CD4-positive, alpha-beta T cell treated with Interferon alpha-2 for 1 hour (primary cell): ENCODE measurements around the gene PSG2.
"Not testable (repeated sequence)": the region's sequence is repeated elsewhere in the genome, so short reads cannot be mapped to it uniquely, and the experiment has no call there.

ENCODE experiments used
- DNase-seq, 2 donors: peaks; one replicate each; pipeline ENCODE4 v3.0.0-alpha.2; 2020 to 2022

PSG2 gene

DNA sequence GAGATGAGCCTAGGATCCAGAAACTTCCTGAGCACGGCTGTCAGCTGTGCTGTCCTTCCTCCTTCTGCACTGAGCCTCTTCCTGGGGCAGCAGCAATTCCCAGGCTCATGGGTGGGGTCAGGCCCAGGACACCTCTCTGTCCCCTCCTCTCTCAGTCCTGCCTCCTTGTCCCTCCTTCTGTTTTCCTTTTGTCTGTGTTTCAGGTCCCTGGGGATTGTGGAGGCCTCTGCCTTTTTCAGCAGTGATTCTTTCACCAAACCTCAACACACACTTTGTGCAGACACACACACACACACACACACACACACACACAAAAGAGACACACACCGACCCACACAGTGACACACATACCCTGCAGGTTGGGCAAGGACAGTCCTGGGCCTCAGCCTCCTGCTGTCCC, at the start of gene PSG2:
PSG2 (minus strand) TSS at position 101 of the 400 bp plus-strand sequence. CDS start 132 bp downstream, outside the sequence.
- DNase-seq = not testable (repeated sequence)

DNA sequence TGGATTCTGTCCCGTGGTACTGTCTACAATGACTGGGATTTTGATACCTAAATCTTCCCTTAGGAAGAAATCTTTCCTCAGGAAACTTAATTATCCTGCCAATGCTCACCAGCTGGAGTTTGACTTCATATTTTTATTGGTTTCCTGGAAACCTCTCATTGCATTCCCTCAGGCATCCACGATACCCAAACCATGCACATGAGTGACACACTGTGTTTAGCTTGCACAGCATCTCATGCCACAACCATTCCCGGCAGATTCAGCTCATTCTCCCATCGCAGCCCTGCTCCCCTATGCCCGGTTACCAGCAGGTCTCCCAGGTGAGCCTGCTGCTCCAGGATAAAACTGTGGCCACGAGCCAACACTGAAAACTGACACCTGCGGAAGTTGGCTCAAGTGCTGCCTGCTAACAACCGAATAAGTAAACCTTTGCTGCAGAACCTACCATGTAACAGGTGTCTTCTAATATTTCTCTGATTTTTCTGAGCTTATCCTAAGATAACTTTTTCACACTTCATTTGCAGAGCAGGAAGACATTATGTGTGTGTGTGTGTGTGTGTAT, 48.9 kb upstream of the PSG2 start:
- not testable (repeated sequence) for DNase-seq

DNA sequence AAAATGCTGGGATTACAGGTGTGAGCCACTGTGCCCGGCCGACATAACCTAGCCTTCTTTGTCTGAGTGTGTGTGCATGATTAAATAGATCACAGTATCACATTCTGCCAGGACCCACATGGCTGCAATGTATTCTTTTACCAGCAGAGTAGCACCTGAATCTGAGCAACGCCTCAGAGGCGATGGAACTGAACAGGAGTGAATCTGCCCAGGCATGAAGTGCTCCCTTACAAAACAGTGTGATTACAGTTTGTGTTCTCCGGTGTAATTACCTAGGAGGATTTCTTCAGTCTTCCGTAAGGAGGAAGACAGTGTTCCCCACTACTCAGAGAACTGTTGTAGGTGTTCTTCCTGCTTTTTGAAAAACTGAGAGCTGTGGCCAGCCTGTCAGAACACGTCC, 46.7 kb upstream of the PSG2 start:
- DNase-seq = not testable (repeated sequence)

DNA sequence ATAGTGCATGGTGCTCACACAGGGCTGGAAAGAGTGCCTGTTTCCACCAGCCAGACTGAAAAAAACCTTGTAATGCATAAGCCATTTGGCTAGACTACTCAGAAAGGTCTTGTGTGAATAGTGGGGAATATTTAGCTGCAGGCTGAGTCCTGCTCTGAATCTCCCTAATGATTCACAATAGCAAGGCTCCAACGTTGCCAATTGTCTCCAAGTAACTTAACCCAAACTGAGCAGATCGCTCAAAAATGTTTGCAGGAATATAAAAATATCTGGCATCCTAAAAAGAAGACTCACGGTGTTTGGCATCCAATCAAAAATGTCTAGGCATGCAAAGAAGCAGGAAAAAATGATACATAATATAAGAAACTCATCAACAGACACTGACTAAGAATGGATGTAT, 44.8 kb upstream of the PSG2 start:
- DNase-seq = not testable (repeated sequence)

DNA sequence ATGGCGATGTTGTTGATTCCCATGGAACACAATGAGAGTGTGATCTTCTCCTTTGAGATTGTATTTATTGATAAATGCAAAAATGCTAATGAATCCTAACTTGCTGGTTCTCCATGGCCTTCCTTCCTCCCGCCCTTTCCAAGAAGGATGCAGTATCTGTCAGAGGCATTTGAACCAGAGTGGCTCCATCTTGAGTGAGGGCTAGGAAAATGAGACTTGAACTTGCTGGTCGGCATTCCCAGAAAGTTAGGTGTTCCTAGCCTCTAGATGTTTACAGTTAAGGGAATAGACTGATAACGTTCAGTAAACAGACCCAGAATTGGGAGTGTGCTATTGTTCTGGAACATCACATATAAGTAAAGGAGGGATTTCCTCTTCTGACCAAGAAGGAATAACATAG, 44.2 kb upstream of the PSG2 start:
- no peak for DNase-seq

DNA sequence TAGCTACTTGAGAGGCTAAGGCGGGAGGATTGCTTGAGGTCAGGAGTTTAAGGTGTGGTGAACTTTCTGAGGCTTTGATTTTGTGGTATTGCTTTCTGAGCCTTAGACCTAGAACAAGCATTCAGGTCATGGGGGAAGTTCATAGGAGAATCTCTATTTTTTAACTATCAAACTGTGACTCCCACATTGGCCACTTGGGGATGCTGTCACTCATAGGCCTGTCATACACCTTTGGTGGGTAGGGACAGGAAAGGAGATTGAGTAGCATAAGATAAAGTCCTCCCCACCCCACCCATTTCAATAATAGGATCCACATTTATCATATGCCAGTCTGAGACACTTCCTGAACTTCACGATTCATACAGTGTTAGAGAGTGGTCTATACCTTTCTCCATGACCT, 41.9 kb upstream of the PSG2 start:
- no peak for DNase-seq

DNA sequence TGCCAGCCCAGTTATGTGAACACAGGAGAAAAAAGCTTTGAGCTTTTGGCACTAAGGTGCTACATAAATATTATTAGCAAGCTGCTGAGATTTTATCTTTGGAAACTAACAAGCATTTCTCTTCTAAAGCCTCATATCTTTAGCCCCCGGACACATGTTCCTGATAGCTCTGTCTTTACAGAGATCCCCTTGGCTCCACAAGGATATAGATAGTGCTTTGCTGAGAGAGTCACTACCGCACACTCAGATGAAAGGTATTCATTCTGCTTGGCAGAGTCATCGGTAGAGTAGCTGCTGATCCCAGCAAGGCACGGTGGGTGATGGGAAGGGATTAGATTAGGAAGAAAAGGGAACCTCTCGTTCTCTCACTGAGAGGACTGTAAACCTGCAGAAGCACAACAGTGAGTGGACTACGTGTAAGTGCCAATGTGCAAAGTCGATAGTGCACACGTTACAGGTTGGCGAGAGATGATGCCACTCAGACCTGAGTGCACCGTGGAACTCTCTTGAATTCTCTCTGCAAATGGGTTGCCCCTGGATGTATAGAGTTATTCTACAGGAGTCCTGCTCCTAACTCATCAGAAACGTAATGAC, 38.0 kb upstream of the PSG2 start:
- DNase-seq = not testable (repeated sequence)

DNA sequence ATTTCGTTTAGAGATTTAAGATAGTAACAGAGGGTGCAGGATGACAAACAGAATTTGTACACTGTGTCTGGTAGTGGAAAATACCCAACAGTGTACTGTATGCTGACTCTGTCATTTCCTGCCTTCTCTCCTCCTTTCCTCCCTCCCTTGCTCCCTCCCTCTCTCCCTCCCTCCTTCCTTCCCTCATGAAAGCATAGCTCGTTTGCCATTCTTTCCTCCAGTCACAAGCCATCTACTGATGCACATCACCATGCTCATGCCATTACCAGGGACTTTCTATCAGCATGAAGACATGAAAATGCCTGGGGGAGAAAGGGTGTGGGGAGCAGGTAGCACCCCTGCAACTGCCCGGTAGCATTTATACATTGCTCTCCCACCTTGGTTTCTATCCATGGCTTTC, 37.0 kb upstream of the PSG2 start:
- not testable (repeated sequence) for DNase-seq

DNA sequence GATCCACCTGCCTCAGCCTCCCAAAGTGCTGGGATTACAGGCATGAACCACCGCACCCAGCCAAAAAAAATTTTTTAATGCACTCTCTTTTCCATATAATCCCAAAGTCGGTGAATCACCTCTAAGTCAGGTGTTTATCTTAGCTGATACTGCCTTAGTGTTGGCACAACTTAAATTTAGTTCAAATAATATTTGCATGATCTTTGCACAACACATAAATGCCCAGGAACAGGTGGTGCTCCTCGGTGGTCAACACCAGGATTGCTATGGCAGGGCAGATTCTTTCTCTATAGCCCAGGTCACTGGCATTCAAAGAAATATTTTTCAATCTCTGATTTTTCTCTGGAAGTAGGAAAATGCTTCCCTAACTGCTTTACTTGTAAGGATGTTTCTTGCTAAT, 33.9 kb upstream of the PSG2 start:
- DNase-seq = not testable (repeated sequence)

DNA sequence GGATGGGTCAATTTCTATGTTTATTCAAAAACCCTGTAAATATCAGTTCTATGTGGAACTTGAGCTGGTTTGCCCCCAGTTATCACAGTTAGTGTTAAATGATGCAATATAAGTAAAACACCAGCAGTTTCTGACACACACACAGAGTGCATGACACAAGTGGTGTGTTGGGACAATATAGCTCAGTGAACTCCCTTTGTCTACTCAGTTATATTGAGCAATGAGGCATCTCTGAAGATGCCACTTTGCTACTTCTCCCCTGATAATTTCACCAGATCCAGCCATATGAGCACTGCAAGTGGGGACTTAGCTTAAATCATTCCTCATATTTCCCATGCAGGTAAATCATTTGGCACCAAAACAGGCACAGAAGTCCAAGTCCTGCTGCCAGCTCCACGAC, 33.0 kb upstream of the PSG2 start:
- not testable (repeated sequence) for DNase-seq

DNA sequence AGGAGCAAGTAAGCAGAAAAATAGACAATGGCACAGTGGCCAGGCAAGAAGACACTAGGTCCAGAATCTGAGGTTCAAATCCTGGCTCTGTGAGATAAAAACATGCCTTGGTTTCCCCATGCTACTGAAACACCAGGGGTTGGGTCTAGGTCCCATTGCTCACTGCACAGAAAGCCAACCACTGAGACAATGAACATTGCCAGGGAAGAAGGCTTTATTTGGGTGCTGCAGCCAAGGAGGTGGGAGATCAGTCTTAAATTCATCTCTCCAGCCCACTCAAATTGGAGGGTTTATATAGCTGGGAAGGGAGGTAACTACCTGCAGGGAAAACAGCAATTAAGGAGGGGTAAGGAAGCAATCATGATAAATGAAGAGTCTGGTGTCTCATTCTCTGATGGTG, 32.6 kb upstream of the PSG2 start:
- DNase-seq = not testable (repeated sequence)

DNA sequence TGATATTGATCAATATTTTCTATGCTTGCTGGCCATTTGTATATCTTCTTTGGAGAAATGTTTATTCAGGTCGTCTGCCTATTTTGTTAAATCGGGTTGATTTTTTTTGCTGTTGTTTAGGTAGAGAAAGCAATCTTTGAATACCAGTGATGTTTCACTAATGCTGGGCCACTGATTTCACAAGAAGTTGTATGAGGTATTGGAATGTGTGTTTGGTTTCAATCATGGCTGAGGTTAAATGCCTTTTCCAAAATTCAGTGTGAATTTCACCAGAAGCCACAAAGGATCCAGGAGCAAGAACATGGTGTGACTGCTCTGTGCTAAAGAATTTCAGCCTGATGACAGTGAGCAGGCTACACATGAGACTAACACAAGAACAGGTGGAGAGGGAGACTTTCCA, 32.1 kb upstream of the PSG2 start:
- not testable (repeated sequence) for DNase-seq

DNA sequence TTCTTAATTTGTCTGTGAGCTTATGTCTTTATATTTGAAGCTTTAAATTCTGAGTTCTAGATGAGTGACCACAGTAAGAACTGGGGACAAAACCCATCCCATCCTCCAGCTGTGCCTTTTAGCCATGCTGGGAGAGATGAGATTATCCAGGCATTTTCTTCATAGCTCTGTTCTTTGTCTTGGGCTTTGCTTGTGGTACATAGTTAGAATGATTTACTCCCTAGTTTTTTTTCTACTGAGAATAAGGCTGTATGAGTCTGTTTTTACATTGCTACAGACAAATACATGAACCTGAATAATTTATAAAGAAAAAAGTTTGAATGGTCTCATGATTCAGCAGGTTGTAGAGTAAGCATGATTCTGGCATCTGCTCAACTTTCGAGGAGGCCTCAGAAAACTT, 24.9 kb upstream of the PSG2 start:
- not testable (repeated sequence) for DNase-seq

DNA sequence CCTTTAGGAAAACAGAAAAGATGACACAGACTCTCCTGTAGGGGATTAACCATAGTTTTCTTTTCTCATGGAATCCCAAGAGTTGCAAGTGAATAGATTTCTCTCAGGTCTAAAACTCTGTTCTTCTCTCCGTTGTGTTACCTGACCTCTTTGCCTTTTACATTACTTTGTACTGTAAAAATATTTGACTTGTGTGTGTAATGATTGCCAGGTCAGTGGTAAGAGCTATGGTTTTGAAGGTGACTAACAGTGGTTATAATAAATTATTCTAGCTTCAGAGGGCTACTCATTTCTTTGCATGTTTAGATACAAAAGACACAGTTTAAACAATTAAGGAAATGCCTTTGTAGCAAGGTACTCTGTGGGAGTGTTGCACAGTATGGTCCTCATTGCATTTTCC, 23.0 kb upstream of the PSG2 start:
- DNase-seq = no peak

DNA sequence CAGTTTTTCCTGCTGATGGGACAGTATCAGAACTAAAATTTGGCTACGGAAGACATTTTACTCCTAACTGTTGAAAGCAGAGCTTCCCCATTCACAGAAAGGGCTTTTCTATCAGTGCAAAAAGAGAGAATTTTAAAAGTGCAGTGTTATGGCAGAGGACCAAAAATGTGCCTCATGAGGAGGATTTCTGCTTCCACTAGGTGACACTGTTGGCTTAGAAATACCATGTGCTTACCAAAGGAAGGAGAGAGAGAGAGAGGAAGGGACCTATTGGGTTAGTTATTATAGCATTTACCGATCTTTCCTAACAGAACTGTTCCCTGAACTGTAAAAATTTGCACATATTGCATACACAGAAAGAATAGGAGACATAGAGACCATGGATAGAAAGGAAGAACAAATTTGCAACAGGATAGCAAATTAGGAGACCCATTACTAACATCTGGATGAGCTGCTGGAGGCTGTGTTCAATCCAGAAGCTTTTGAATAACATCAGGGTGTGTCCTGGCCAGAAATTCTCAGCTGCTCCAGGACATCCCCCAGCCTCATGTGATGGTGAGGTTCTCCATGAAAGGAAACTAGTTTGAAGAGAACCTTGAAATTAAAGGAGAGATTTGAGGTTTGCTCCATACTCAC, 21.8 kb upstream of the PSG2 start:
- not testable (repeated sequence) for DNase-seq

DNA sequence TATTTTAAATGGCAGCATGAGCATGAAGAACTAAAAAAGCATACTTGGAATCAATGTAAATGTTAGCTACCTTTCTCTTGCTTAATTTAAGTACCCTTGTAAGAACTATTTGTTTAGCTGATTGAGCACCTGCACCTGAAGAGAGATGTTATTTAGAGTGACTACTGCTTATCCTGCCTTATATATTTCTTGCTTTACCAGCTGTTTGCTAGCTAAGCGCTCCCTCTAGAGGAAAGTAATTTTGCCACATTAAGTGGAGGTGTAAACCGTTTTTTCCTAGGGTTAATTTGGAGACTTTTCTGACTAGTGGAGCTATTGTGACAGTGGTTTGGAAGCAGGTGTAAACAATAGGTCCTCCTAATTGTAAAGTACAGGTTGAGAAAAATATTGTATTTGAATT, 19.4 kb upstream of the PSG2 start:
- DNase-seq = no peak

DNA sequence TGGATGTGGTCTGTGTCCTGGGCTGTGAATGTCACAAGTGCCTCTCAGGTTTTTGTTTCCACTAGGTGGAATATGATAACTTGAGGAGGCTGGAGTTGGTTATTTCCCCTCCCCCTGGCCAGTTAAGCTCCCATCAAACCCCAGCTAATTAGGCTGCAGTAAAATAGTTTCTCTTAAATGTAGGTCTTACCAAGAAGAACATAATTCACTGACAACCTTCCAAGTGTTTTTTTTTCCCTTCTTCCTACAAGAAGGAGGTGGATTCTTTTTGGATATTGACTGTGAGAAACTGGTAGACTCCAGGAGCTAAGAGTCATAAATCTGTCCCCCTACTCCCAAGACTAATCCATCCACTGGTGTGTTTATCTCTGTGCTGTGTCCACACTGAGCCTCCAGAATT, 15.9 kb upstream of the PSG2 start:
- not testable (repeated sequence) for DNase-seq

DNA sequence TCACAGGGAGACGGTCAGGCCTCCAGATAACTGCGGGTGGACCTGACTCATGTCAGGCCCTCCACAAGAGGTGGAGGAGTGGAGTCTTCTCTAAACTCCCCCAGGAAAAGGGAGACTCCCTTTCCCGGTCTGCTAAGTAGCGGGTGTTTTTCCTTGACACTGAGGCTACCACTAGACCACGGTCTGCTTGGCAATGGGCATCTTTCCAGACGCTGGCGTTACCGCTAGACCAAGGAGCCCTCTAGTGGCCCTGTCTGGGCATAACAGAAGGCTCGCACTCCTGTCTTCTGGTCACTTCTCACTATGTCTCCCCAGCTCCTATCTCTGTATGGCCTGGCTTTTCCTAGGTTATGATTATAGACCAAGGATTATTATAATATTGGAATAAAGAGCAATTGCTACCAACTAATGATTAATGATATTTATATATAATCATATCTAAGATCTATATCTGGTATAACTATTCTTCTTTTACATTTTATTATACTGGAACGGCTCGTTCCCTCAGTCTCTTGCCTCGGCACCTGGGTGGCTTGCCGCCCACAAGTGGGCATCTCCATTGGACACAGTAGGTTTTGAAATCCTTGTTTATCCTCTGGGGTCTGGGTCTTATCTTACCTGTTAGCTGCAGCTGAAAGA, 5.3 kb upstream of the PSG2 start:
- DNase-seq = peak in 1 of 2 donors; percentile 6

DNA sequence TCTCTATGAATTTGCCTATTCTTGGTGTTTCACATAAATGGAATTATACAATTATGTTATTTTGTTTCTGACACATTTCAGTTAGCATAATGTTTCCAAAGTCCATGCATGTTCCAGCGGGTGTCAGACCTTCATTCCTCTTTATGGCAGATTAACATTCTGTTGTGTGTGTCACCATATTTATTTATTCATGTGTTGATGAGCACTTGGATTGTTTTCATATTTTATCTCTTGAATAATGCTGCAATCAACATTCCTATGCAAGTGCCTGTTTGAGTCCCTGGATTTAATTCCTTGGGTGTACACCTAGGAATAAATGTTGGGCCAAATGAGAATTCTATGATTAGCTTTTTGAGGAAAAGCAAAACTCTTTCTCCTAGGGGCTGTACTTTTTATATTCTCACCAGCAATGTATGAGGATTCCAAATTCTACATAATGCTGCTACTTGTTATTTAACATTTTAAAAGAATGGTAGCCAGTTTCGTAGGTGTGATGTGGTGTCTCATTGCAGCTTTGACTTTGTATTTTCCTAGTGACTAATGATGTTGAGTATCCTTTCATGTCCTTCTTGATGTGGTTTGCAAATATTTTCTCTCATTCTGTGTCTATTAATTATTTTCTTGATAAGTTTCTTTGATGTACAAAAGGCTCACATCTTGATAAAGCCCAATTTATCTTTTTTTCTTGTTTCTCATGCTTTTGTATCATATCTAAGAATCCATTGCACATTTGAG, 3.5 kb upstream of the PSG2 start:
- not testable (repeated sequence) for DNase-seq

DNA sequence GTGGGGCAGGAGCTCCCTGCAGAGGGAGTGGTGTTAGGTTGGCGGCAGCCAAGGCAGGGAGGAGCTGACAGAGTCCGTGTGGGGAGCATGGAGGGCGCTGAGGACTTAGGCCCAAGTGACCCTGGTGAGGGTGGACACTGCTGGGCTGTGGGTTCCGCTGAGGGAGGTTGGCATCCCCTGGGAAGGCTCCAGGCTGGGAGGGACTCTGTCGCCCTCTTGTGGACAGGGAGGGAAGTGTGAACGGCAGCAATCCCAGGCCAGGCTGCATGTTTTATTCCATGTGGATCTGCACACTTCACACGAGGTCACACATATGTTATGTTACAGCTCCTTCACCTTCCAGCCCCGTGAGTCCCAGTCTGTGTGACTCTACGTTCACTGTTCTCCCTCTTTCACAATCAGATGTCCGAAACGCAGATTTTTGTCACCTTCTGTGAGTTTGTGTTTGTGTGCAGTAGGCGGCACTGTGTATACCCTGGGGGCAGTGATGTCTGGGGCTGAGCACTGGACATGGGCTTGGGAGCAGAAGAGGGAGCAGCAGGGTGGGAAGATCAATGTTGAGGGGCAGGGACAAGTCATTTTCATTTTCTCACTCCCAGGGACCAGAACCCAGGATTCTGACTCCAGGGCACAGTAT, 1.8 kb upstream of the PSG2 start:
- DNase-seq = not testable (repeated sequence)

DNA sequence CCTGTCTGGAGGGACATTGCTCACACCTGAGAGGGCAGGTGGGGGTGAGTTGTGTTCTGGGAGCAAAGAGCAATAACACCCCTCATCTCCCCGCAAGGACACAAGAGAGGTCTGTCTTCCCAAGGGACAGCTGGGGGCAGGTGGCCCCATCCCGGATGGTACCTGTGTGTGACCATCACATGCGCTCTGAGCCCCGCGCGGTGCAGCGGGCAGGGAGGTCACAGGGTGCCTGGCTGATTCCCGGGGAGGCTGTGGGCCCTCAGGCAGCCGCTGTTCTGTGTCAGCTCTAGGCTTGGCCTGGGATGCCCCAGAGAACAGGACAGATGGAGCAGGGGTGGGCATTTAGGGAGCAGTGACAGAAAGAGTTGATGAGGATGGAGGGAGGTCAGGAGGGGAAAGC, 1.2 kb upstream of the PSG2 start:
- DNase-seq = not testable (repeated sequence)

DNA sequence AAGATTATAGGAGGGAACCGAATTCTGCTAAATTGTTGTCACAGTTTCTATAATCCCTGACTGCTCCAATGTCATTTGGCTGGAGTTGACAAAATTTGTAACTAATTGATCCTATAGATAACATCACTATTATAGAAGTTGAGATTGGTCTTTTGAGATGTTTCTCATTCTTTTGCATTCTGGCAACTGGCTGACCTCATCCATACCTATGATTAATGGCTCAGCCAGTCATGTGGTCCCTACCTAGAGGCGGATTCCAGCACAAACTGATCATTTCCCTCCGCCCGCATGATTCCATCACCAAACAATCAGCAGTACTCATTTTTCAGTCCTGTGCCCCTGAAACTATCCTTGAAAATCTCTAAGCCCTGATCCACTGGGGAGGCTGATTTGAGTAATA, 4.2 kb downstream of the PSG2 start:
- DNase-seq = no peak

DNA sequence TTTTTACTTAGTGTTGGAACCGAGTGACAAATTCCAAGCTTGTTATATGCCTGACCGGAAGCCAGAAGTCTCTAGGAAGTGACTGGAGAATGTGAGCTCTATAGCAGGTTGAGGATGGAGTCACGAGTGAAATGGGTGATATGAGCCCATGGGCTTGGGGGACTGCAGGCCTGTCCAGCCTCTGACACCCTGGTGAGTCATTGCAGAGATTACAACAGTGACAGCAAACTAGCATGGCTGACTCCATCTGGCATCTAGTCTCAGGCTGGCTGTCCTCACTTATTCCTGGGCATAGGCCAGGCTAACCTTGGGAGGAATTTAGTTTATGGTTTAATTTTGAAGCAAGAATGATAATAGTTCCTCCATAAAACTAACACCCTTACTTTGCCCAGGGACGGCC, 4.6 kb downstream of the PSG2 start:
- not testable (repeated sequence) for DNase-seq
